ENCODE measurements around the gene SKAP1. TPM values are rescaled to one million over a fixed set of nuclear protein-coding genes. Genes with fewer than 3 reads are reported as not detected.

Gene SKAP1
- total and polyA plus RNA-seq, 12 donors = 3.2 to 117 (median 10.7) TPM

DNA sequence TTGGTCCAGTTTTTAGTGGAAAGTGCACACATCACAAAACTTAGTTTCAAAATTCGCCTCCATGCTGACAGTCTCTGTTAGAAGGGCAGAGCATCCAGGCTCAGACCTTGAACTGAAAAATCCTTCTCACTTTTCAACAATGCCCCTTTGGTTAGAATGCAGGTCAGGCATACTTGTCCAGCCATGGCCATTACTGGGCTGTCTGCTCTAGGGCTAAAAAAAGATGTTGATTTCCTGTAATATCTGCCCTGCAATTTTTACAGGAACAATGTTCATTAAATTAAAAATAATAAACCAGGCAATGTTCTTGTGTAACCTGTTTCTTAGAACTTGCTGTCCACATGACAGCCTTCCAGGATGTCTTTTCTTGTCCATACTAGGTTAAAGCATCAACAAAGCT is 200.1 kb downstream of the SKAP1 start:
- intact Hi-C loops (cut with DNase I) = no loop called here
- no peak overlapping the region for H3K4me3 ChIP-seq
- 53 to 75% (median 61%) methylated on average over 1 of the region's 1 CpG for WGBS, 4 donors
- peaks cover 0 to 13% of the 10 kb centered on the region in 2 donors for H3K4me1 ChIP-seq (replicated peaks in 1 of 2)
- H3K27ac ChIP-seq = no peak overlapping the region
- no peaks in the 10 kb centered on the region for H3K9me3 ChIP-seq (replicated peaks in 1 of 3)
- no peaks in the 10 kb centered on the region for H3K36me3 ChIP-seq (replicated peaks in 1 of 2)
- TF ChIP-seq, protein P1, sequence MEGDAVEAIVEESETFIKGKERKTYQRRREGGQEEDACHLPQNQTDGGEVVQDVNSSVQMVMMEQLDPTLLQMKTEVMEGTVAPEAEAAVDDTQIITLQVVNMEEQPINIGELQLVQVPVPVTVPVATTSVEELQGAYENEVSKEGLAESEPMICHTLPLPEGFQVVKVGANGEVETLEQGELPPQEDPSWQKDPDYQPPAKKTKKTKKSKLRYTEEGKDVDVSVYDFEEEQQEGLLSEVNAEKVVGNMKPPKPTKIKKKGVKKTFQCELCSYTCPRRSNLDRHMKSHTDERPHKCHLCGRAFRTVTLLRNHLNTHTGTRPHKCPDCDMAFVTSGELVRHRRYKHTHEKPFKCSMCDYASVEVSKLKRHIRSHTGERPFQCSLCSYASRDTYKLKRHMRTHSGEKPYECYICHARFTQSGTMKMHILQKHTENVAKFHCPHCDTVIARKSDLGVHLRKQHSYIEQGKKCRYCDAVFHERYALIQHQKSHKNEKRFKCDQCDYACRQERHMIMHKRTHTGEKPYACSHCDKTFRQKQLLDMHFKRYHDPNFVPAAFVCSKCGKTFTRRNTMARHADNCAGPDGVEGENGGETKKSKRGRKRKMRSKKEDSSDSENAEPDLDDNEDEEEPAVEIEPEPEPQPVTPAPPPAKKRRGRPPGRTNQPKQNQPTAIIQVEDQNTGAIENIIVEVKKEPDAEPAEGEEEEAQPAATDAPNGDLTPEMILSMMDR (IDR thresholded peaks at IDR 0.05) = no peak
- TF ChIP-seq POLR2A (IDR thresholded peaks at IDR 0.05) = no peak
- DNase-seq = peak in 1 of 7 donors; percentile 5
- no peaks in the 10 kb centered on the region for H3K27me3 ChIP-seq

DNA sequence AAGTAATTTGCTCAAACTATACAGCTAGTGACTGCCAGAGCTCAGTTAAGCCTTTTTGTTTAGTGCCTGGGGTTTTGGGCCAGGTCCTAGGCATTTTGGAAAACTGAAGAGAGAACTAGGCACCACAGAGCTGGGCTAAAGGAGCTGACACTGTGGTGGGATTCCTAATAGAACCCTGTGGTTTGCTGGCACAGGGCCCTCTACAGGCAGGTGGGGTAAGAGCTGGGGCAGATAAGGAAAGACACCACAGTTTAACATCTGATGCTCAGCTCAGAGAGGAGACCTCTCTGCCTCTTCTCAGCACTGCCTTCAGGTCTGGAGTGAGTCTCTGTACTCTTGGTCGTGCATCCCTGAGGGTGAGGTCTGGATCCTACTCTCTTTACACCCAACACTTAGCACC is 201.3 kb downstream of the SKAP1 start:
- Histone ChIP-seq H3K27me3 (no peaks in the 10 kb centered on the region), H3K4me3 (no peak overlapping the region), H3K4me1 (replicated peaks in 1 of 2) (peaks cover 0 to 13% of the 10 kb centered on the region in 2 donors), H3K36me3 (replicated peaks in 1 of 2) (no peaks in the 10 kb centered on the region), H3K27ac (no peak overlapping the region), H3K9me3 (replicated peaks in 1 of 3) (no peaks in the 10 kb centered on the region)
- DNase-seq = no peak
- no peak for TF ChIP-seq POLR2A (IDR thresholded peaks at IDR 0.05)
- TF ChIP-seq, protein P1 (IDR thresholded peaks at IDR 0.05) = no peak
- 94 to 100% (median 95%) methylated on average over 1 of the region's 1 CpG for WGBS, 4 donors
- intact Hi-C loops (cut with DNase I) = no loop called here

DNA sequence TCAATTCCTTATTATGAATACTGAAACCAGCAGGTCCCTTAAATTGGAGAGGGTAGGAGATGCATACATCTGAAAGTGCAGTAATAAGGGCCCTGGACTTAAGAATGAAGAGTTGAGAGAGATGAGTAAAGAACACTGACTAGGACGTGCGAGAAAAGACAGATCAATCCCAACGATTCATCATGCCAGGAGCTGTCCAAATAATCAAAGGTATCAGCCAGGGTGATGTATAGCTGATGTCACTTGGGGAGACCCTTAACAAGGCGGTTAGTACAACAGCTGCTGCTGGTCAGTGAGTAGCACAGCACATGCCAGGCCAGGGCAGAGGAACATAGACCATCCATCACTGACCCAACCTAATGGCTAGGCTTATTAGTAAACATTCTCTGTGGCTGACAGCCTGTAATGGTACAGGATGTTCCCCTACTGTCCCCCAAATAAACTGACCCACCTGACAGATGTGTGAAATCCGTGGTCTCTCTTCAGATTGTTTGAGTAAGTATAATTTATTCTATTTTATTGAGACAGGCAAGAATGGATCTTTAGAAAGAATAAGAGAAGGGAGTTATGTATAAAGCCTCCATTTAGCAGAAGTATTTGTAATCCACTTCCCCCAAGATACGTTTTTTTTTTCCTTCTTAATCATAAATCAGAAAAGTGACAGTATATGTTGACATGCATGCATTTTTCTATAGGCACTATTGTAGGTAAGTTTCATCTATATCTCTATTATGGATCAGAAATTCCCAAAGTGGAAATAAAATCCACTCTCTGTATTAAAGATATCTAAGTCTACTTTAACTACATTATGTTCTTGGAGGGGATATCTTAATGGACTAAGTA is 204.1 kb downstream of the SKAP1 start:
- no peaks in the 10 kb centered on the region for H3K9me3 ChIP-seq (replicated peaks in 1 of 3)
- H3K27me3 ChIP-seq = no peaks in the 10 kb centered on the region
- H3K36me3 ChIP-seq (replicated peaks in 1 of 2) = no peaks in the 10 kb centered on the region
- no peak for DNase-seq
- WGBS, 4 donors = 60 to 71% (median 64%) methylated on average over 6 of the region's 6 CpGs
- TF ChIP-seq POLR2A (IDR thresholded peaks at IDR 0.05) = no peak
- TF ChIP-seq, protein P1 (IDR thresholded peaks at IDR 0.05) = no peak
- intact Hi-C loops (cut with DNase I) = no loop called here
- H3K4me1 ChIP-seq (replicated peaks in 1 of 2) = peaks cover 0 to 13% of the 10 kb centered on the region in 2 donors
- H3K4me3 ChIP-seq = no peak overlapping the region
- no peak overlapping the region for H3K27ac ChIP-seq

DNA sequence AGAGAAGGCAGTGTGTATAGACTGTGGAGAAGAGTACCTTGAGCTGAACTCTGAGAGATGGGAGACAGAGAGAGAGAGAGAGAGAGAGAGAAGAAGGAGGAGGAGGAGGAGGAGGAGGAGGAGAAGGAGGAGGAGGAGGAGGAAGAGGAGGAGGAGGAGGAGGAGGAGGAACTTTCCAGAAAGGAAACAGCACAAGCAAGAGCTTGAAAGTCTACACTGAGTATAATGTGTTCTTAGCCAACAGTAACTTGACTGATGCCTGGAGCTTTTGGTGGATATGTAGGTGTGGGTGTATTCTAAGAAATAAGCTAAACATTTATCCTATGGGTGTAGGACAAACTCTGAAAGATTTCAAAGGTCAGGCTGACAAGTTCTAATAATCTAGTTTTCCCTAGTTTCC is 206.1 kb downstream of the SKAP1 start:
- Histone ChIP-seq H3K4me1 (replicated peaks in 1 of 2) (no peaks in the 10 kb centered on the region), H3K27me3 (no peaks in the 10 kb centered on the region), H3K36me3 (replicated peaks in 1 of 2) (no peaks in the 10 kb centered on the region), H3K4me3 (no peak overlapping the region), H3K27ac (no peak overlapping the region), H3K9me3 (replicated peaks in 1 of 3) (no peaks in the 10 kb centered on the region)
- intact Hi-C loops (cut with DNase I) = no loop called here
- TF ChIP-seq, protein P1 (IDR thresholded peaks at IDR 0.05) = no peak
- no peak for TF ChIP-seq POLR2A (IDR thresholded peaks at IDR 0.05)
- no peak for DNase-seq
